ENCODE measurements around the gene CHI3L1. TPM values are rescaled to one million over a fixed set of nuclear protein-coding genes. Genes with fewer than 3 reads are reported as not detected.

The CHI3L1 gene
- total RNA-seq, 1 experiment from 2014 or later = not detected

DNA sequence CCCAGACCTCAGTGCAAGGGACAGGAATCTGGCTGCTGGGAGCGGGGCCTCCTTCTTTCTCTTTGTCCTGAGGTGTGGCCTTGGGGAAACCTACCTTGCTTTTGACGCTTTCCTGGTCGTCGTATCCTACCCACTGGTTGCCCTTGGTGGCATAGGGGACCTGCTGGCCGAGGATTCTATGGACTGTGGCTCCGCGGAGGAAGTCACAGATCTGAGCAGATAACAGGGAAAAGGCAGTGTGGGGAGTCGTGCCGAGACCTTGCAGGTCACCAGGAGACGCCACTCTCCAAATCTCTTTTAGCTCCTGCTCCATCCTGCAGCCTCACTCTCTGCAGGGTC, 6.9 kb downstream of the CHI3L1 start:
- Histone ChIP-seq H3K4me1 (ENCODE audit: control insufficient read depth in 1 of 2, insufficient read depth in 2 of 2, low read length in 2 of 2) (peaks cover 21 to 54% of the 10 kb centered on the region in 2 experiments), H3K27ac (ENCODE audit: low read depth, low read length) (no peak overlapping the region)
- CTCF ChIA-PET = no interaction called here

More for the DNA sequence above, 6.9 kb downstream of the CHI3L1 start:
- no peaks in the 10 kb centered on the region for H3K36me3 ChIP-seq (ENCODE audit: control insufficient read depth in 1 of 2, insufficient read depth in 2 of 2, low read length in 2 of 2)
- ChIA-PET RAD21 (ENCODE audit: low non-redundant PET in 1 of 2, low total read pairs in 2 of 2, uncharacterized antibody in 2 of 2, unreplicated experiment in 2 of 2) (interaction anchor here in 1 of 2 experiments (0.6 kb wide), 1 partner anchor 56 kb away, joined by 3 read pairs; no protein-coding TSS in a partner anchor), POLR2A (no interaction called here)
- intact Hi-C loops (cut with micrococcal nuclease) = no loop called here
- DNase-seq (ENCODE audit: low read depth, low spot score) (no peak), ATAC-seq (no peak)
- H3K79me2 ChIP-seq (ENCODE audit: insufficient read depth, low read length) = no peaks in the 10 kb centered on the region
- no peak overlapping the region for H3K4me3 ChIP-seq (replicated peaks in 1 of 2; ENCODE audit: low read depth in 1 of 2, low read length in 2 of 2)
- no peaks in the 10 kb centered on the region for H3K9me3 ChIP-seq (ENCODE audit: control insufficient read depth in 1 of 2, insufficient read depth in 1 of 2, low read depth in 1 of 2, low read length in 2 of 2)
- BruUV-seq (replicated peaks) = no TSS peak
- H3K9me2 ChIP-seq (ENCODE audit: insufficient read depth) = no peaks in the 10 kb centered on the region
- H3K9ac ChIP-seq (ENCODE audit: low read length) = no peak overlapping the region
- H3K27me3 ChIP-seq (ENCODE audit: insufficient read depth, low read length) = no peaks in the 10 kb centered on the region
- no peak overlapping the region for H2AFZ ChIP-seq (ENCODE audit: low read depth, low read length, poor library complexity, severe bottlenecking)
- H4K20me1 ChIP-seq (ENCODE audit: insufficient read depth) = no peaks in the 10 kb centered on the region
- no peak overlapping the region for H3K4me2 ChIP-seq (ENCODE audit: low read length)
- no peak for TF ChIP-seq TCF7L2 (IDR thresholded peaks at IDR 0.05; ENCODE audit: borderline replicate concordance, extremely low read depth, insufficient read depth, insufficient read length)
- no peak for TF ChIP-seq CEBPB (IDR thresholded peaks at IDR 0.05; ENCODE audit: low read depth)
- TF ChIP-seq ZNF274 (IDR thresholded peaks at IDR 0.05; ENCODE audit: low read depth, low read length) = no peak
- TF ChIP-seq, protein P1, sequence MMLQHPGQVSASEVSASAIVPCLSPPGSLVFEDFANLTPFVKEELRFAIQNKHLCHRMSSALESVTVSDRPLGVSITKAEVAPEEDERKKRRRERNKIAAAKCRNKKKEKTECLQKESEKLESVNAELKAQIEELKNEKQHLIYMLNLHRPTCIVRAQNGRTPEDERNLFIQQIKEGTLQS (IDR thresholded peaks at IDR 0.05) = no peak
- TF ChIP-seq SIN3A (IDR thresholded peaks at IDR 0.05; ENCODE audit: low read depth) = no peak
- no peak for TF ChIP-seq EZH2phosphoT487 (IDR thresholded peaks at IDR 0.05; ENCODE audit: borderline replicate concordance)
- TF ChIP-seq POLR2A (IDR thresholded peaks at IDR 0.05; ENCODE audit: borderline replicate concordance, extremely low read depth, insufficient read depth, insufficient read length) = no peak
- TF ChIP-seq FOSL1 (IDR thresholded peaks at IDR 0.05; ENCODE audit: low read depth) = no peak
- TF ChIP-seq RAD21 (IDR thresholded peaks at IDR 0.05; ENCODE audit: low read depth) = no peak
- TF ChIP-seq, protein P2, sequence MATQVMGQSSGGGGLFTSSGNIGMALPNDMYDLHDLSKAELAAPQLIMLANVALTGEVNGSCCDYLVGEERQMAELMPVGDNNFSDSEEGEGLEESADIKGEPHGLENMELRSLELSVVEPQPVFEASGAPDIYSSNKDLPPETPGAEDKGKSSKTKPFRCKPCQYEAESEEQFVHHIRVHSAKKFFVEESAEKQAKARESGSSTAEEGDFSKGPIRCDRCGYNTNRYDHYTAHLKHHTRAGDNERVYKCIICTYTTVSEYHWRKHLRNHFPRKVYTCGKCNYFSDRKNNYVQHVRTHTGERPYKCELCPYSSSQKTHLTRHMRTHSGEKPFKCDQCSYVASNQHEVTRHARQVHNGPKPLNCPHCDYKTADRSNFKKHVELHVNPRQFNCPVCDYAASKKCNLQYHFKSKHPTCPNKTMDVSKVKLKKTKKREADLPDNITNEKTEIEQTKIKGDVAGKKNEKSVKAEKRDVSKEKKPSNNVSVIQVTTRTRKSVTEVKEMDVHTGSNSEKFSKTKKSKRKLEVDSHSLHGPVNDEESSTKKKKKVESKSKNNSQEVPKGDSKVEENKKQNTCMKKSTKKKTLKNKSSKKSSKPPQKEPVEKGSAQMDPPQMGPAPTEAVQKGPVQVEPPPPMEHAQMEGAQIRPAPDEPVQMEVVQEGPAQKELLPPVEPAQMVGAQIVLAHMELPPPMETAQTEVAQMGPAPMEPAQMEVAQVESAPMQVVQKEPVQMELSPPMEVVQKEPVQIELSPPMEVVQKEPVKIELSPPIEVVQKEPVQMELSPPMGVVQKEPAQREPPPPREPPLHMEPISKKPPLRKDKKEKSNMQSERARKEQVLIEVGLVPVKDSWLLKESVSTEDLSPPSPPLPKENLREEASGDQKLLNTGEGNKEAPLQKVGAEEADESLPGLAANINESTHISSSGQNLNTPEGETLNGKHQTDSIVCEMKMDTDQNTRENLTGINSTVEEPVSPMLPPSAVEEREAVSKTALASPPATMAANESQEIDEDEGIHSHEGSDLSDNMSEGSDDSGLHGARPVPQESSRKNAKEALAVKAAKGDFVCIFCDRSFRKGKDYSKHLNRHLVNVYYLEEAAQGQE (IDR thresholded peaks at IDR 0.05; ENCODE audit: low read depth) = no peak
- no peak for TF ChIP-seq CBX3 (IDR thresholded peaks at IDR 0.05; ENCODE audit: low read depth)
- no peak for TF ChIP-seq JUND (IDR thresholded peaks at IDR 0.05)
